Measurements from ENCODE around the gene MED12L. TPM values are rescaled to one million over a fixed set of nuclear protein-coding genes. Genes with fewer than 3 reads are reported as not detected.

MED12L gene
- total and polyA plus RNA-seq, 9 of the 15 experiments (the other 6 are each of a cell fraction or from before 2014, with no cell fraction given): not detected

DNA sequence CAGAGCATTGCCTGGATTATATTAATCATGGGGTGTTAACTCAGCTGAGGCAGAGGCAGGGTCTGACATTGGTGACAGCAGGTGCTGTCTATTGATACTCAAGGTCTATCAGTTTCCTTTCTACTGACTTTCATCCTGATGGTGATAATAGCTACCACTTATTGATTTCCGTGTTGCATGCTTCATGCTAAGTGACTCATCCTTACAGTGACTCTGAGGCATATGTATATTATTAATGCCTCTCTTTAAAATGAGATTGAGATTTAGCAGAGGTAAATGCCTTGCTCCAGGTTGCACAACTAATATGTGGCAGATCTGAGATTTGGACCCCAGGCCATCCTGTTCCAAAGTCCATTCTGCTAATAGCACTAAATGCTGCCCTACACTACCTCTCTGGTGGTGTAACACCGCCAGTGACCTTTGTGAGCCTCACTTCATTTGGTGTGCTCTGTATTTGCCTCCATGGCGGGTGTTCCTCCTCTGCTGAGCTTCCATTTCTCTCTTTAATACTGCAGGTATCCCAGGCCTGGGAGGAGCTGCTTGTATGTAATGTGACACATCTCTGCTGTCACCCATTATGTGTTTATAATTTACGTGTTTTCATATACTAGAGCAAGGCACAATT lies 67.1 kb downstream of the MED12L start:
- POLR2A ChIA-PET: interaction anchor here (1.5 kb wide), 1 partner anchor 10 kb away, joined by 3 read pairs; no protein-coding TSS in a partner anchor

More for the DNA sequence above, 67.1 kb downstream of the MED12L start:
- FAIRE-seq: no peak
- TF ChIP-seq, protein P1, sequence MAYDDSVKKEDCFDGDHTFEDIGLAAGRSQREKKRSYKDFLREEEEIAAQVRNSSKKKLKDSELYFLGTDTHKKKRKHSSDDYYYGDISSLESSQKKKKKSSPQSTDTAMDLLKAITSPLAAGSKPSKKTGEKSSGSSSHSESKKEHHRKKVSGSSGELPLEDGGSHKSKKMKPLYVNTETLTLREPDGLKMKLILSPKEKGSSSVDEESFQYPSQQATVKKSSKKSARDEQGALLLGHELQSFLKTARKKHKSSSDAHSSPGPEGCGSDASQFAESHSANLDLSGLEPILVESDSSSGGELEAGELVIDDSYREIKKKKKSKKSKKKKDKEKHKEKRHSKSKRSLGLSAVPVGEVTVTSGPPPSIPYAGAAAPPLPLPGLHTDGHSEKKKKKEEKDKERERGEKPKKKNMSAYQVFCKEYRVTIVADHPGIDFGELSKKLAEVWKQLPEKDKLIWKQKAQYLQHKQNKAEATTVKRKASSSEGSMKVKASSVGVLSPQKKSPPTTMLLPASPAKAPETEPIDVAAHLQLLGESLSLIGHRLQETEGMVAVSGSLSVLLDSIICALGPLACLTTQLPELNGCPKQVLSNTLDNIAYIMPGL (CRISPR knock-in tag; IDR thresholded peaks at IDR 0.05): no peak
- TF ChIP-seq, protein P2, sequence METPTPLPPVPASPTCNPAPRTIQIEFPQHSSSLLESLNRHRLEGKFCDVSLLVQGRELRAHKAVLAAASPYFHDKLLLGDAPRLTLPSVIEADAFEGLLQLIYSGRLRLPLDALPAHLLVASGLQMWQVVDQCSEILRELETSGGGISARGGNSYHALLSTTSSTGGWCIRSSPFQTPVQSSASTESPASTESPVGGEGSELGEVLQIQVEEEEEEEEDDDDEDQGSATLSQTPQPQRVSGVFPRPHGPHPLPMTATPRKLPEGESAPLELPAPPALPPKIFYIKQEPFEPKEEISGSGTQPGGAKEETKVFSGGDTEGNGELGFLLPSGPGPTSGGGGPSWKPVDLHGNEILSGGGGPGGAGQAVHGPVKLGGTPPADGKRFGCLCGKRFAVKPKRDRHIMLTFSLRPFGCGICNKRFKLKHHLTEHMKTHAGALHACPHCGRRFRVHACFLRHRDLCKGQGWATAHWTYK (CRISPR knock-in tag; IDR thresholded peaks at IDR 0.05): no peak
- no peak for TF ChIP-seq POLR3A (IDR thresholded peaks at IDR 0.05; ENCODE audit: borderline replicate concordance, extremely low read depth, insufficient read depth, insufficient read length)
- no peak for TF ChIP-seq SRSF3 (IDR thresholded peaks at IDR 0.05; ENCODE audit: insufficient read depth, low read length)
- TF ChIP-seq CTBP1 (IDR thresholded peaks at IDR 0.05; ENCODE audit: borderline replicate concordance): no peak
- TF ChIP-seq KAT2B (IDR thresholded peaks at IDR 0.05; ENCODE audit: low read depth, low read length): no peak
- no peaks in the 10 kb centered on the region for H3K36me3 ChIP-seq (ENCODE audit: control insufficient read depth, insufficient read depth, low read length)
- 0% methylated on average over 4 of the region's 4 CpGs for WGBS (ENCODE audit: insufficient coverage, low coverage, missing lambda C conversion rate)
- H3K4me1 ChIP-seq (replicated peaks in 1 of 2; ENCODE audit: control insufficient read depth in 2 of 2, insufficient read depth in 2 of 2, low read length in 2 of 2): no peaks in the 10 kb centered on the region
- ATAC-seq: no peak
- no peaks in the 10 kb centered on the region for H4K20me1 ChIP-seq (replicated peaks; ENCODE audit: control insufficient read depth, insufficient read depth, low read length)
- no peak overlapping the region for H2AFZ ChIP-seq (ENCODE audit: low read depth, low read length)
- no peak overlapping the region for H3K4me3 ChIP-seq
- peaks cover 5 to 20% of the 10 kb centered on the region in 2 experiments; a peak in 3 of 5 replicates for H3K27me3 ChIP-seq (ENCODE audit: control insufficient read depth in 2 of 2, insufficient read depth in 2 of 2, low read length in 2 of 2)
- no TSS peak for BruUV-seq (replicated peaks)
- H3K27ac ChIP-seq (ENCODE audit: extremely low read depth, low read depth, low read length): no peak overlapping the region
- in situ Hi-C loops (cut with MboI) (loop anchor here (10.0 kb wide), 1 partner anchor 358 kb away; no protein-coding TSS in a partner anchor), intact Hi-C loops (cut with micrococcal nuclease) (no loop called here)
- no peaks in the 10 kb centered on the region for H3K9me3 ChIP-seq (replicated peaks; ENCODE audit: control insufficient read depth, insufficient read depth, low read depth, low read length)
- H3K9ac ChIP-seq (ENCODE audit: insufficient read depth in 1 of 2, low read depth in 2 of 2, low read length in 2 of 2): no peak overlapping the region
- H3K4me2 ChIP-seq (ENCODE audit: insufficient read depth, low read length): no peak overlapping the region
- H3K9me1 ChIP-seq (ENCODE audit: control insufficient read depth, insufficient read depth, low read length): no peaks in the 10 kb centered on the region
- no peaks in the 10 kb centered on the region for H3K79me2 ChIP-seq (ENCODE audit: control insufficient read depth, insufficient read depth, low read length)
- no peak for DNase-seq (ENCODE audit: extremely low read depth in 1 of 4, low spot score in 3 of 4)
- CTCF ChIA-PET (ENCODE audit: low intra/inter-chr PET ratio): no interaction called here

All from K562 (cell line).